Activated naive CD8-positive, alpha-beta T cell (primary cell): ENCODE data around the gene PRPF38A.

Experiments used
- H3K27ac Mint-ChIP-seq: one replicate; pipeline ENCODE4 v1.8.0; 2021; ENCODE audit warnings: mixed read lengths
- H3K27me3 Mint-ChIP-seq: one replicate; pipeline ENCODE4 v1.8.0; 2021; ENCODE audit warnings: mixed read lengths
- H3K36me3 Mint-ChIP-seq: one replicate; pipeline ENCODE4 v1.8.0; 2021; ENCODE audit warnings: mixed read lengths
- H3K4me1 Mint-ChIP-seq: one replicate; pipeline ENCODE4 v1.8.0; 2021; ENCODE audit warnings: low read depth, mixed read lengths
- H3K4me3 Mint-ChIP-seq: one replicate; pipeline ENCODE4 v1.8.0; 2021; ENCODE audit warnings: mild to moderate bottlenecking, mixed read lengths
- H3K9me3 Mint-ChIP-seq: one replicate; pipeline ENCODE4 v1.8.0; 2021; ENCODE audit warnings: low read depth, mixed read lengths

Gene PRPF38A

DNA sequence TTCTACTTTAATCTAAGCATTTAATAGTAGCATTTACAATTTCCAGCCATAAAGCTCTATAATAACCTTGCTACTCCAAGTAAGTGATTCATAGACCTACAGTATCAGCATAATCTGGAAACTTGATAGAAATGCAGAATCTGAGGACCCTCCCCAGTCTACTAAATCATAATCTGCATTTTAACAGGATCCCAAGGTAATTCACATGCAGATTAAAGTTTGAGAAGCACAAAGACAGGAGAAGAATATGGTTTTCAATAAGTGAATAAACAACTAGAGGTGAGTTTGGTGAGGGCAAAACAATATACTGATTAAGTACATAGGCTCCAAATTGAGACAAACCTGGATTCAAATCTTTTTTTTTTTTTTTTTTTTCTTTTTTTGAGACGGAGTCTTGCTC, 57.4 kb downstream of the PRPF38A start:
- no peak overlapping the region for H3K4me3 Mint-ChIP-seq
- H3K27me3 Mint-ChIP-seq = no peaks in the 10 kb centered on the region

DNA sequence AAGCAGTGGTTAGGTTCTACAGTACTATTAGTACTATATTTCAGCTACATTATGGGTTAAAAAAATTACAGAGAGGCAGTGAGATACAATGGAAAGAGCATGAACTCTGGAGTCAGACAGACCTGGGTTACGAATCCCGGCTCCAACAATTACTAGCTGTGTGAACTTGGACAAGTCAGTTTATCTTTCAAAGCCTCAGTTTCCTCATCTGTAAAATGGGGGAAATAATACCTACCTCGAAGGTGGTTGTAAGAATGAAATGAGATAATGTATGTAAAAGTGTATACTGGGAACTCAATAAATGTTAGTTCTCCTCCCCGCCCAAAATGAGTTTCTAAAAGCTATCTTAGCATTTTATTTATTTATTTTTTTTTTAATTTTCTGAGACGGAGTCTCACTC, 59.5 kb downstream of the PRPF38A start:
- Mint-ChIP-seq H3K4me1 (no peaks in the 10 kb centered on the region), H3K36me3 (peaks cover 10% of the 10 kb centered on the region), H3K9me3 (no peaks in the 10 kb centered on the region), H3K4me3 (no peak overlapping the region), H3K27ac (no peak overlapping the region), H3K27me3 (no peaks in the 10 kb centered on the region)

More for the DNA sequence above, 57.4 kb downstream of the PRPF38A start:
- Mint-ChIP-seq H3K27ac (no peak overlapping the region), H3K36me3 (peaks cover 14% of the 10 kb centered on the region), H3K4me1 (no peaks in the 10 kb centered on the region), H3K9me3 (no peaks in the 10 kb centered on the region)

DNA sequence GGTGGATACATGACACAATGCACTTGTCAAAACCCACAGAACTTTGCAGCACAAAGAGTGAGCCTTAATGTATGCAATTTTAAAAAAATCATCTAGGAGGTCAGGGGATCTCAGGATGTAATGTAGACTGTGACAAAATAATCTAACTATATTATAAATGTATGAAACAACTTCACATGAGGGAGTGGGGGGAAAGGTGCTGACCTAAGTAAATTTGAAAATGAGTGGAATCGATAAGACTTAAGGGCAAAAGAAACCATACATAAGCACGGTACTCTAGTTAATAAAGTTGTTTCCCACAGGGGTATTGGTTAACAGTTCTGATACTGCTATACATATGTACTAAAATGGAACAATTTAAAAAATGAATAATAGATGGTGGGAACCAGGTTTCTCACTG, 64.7 kb downstream of the PRPF38A start:
- H3K4me1 Mint-ChIP-seq = peaks cover 1% of the 10 kb centered on the region
- H3K9me3 Mint-ChIP-seq = no peaks in the 10 kb centered on the region
- no peak overlapping the region for H3K27ac Mint-ChIP-seq
- H3K4me3 Mint-ChIP-seq = no peak overlapping the region
- peaks cover 14% of the 10 kb centered on the region for H3K36me3 Mint-ChIP-seq
- no peaks in the 10 kb centered on the region for H3K27me3 Mint-ChIP-seq
